Measurements from ENCODE around the gene THSD4. TPM values are rescaled to one million over a fixed set of nuclear protein-coding genes. Genes with fewer than 3 reads are reported as not detected.

Gene THSD4
- total RNA-seq, 1 experiment from 2014 or later, result 65.4 TPM

DNA sequence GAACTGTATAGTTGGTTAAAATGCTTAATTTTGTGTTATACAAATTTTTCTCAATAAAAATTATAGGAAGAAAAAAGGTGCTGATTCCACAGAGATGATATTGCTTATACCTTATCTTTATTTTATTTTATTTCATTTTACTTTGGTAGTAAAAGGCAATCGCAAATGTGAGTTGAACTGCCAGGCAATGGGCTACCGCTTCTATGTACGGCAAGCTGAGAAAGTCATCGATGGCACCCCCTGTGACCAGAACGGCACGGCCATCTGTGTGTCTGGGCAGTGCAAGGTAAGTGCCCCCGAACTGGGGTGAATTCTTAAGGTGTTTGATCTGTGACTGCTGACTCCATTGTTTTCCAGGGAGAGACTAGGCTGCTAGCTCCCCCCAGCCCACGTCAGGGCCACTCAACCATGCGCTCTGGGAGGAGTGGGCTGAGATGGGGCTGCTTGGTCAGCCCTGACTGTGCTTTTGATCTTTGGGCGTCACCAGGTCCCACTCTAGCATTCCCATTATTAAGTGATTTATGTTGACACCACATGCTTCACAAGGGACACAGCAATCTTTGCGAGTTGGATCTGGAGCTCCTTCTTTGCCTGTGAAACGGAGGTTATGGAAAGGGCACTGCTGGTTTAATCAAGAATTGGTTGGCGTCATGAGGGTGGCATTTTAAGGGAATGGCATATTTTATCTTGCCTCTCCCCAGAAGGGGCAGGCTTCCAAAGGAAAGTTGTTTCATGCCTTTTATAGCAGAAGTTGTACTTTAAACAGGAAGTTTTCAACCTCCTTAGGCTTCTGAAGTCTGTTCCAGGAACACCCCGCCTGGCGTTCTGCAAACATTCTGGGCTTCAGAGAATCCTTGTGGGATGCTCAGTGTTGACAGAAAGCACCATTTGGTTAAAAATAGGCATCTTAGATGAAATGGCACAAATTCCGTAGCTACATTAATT lies 296.5 kb downstream of the THSD4 start:
- H3K4me3 ChIP-seq (ENCODE audit: low read depth in 2 of 2, low read length in 2 of 2), result no peak overlapping the region
- peaks cover 3% of the 10 kb centered on the region; the same call in 1 of the 2 replicates for H3K4me1 ChIP-seq (ENCODE audit: control insufficient read depth, insufficient read depth, low read length)
- BruUV-seq (replicated peaks), result no TSS peak
- CTCF ChIA-PET, result no interaction called here
- POLR2A ChIA-PET, result no interaction called here
- H3K27me3 ChIP-seq (ENCODE audit: control insufficient read depth, insufficient read depth, low read length), result no peaks in the 10 kb centered on the region
- TF ChIP-seq TCF7L2 (IDR thresholded peaks at IDR 0.05; ENCODE audit: low read depth, low read length), result no peak
- no peak for TF ChIP-seq SIN3A (IDR thresholded peaks at IDR 0.05; ENCODE audit: borderline replicate concordance, insufficient read depth, low read depth, low read length)
- TF ChIP-seq, protein P1, sequence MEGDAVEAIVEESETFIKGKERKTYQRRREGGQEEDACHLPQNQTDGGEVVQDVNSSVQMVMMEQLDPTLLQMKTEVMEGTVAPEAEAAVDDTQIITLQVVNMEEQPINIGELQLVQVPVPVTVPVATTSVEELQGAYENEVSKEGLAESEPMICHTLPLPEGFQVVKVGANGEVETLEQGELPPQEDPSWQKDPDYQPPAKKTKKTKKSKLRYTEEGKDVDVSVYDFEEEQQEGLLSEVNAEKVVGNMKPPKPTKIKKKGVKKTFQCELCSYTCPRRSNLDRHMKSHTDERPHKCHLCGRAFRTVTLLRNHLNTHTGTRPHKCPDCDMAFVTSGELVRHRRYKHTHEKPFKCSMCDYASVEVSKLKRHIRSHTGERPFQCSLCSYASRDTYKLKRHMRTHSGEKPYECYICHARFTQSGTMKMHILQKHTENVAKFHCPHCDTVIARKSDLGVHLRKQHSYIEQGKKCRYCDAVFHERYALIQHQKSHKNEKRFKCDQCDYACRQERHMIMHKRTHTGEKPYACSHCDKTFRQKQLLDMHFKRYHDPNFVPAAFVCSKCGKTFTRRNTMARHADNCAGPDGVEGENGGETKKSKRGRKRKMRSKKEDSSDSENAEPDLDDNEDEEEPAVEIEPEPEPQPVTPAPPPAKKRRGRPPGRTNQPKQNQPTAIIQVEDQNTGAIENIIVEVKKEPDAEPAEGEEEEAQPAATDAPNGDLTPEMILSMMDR (IDR thresholded peaks at IDR 0.05), result no peak
- TF ChIP-seq POLR2AphosphoS5 (IDR thresholded peaks at IDR 0.05; ENCODE audit: low read depth, low read length), result no peak
- no peak for TF ChIP-seq REST (IDR thresholded peaks at IDR 0.05; ENCODE audit: insufficient read depth in 1 of 2, low read depth in 2 of 2, low read length in 1 of 2)
- intact Hi-C loops (cut with micrococcal nuclease; ENCODE audit: unreplicated experiment), result no loop called here
- no peak for DNase-seq (ENCODE audit: low read depth, low spot score)
- no peaks in the 10 kb centered on the region for H3K36me3 ChIP-seq (ENCODE audit: control insufficient read depth, insufficient read depth, low read length)
- in situ Hi-C loops (cut with HindIII; ENCODE audit: low pct_unique_long_range_greater_than_20kb, low sequenced_read_pairs), result no loop called here
- no peak overlapping the region for H3K27ac ChIP-seq (ENCODE audit: low read length)
- no peaks in the 10 kb centered on the region for H3K9me3 ChIP-seq (ENCODE audit: control insufficient read depth, insufficient read depth, low read depth, low read length)
- ATAC-seq, result no peak

DNA sequence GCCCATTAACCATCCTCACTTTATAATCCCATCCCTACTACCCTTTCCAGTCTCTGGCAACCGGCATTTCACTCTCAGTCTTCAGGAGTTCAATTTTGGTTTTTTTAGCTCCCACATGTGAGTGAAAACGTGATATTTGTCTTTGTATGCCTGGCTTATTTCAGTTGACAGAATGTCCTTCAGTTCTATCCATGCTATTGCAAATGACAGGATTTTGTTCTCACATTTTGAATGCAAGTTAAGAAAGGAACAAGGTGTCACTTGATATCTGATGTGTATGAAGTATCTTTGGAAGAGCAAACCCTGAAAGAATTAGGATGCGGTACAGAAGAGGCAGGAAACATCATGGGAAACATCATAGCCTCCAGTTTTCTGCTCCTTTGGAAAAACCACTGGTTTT lies 298.1 kb downstream of the THSD4 start:
- intact Hi-C loops (cut with micrococcal nuclease; ENCODE audit: unreplicated experiment), result no loop called here

More for the DNA sequence above, 298.1 kb downstream of the THSD4 start:
- in situ Hi-C loops (cut with HindIII; ENCODE audit: low pct_unique_long_range_greater_than_20kb, low sequenced_read_pairs), result no loop called here
- H3K36me3 ChIP-seq (ENCODE audit: control insufficient read depth, insufficient read depth, low read length), result no peaks in the 10 kb centered on the region
- ChIA-PET POLR2A (no interaction called here), CTCF (no interaction called here)
- H3K4me3 ChIP-seq (ENCODE audit: low read depth in 2 of 2, low read length in 2 of 2), result no peak overlapping the region
- H3K27me3 ChIP-seq (ENCODE audit: control insufficient read depth, insufficient read depth, low read length), result no peaks in the 10 kb centered on the region
- BruUV-seq (replicated peaks), result no TSS peak
- no peaks in the 10 kb centered on the region for H3K9me3 ChIP-seq (ENCODE audit: control insufficient read depth, insufficient read depth, low read depth, low read length)
- no peak overlapping the region for H3K27ac ChIP-seq (ENCODE audit: low read length)
- ATAC-seq (no peak), DNase-seq (ENCODE audit: low read depth, low spot score) (no peak)
- peaks cover 3% of the 10 kb centered on the region; the same call in 1 of the 2 replicates for H3K4me1 ChIP-seq (ENCODE audit: control insufficient read depth, insufficient read depth, low read length)
- TF ChIP-seq TCF7L2 (IDR thresholded peaks at IDR 0.05; ENCODE audit: low read depth, low read length), result no peak
- no peak for TF ChIP-seq REST (IDR thresholded peaks at IDR 0.05; ENCODE audit: insufficient read depth in 1 of 2, low read depth in 2 of 2, low read length in 1 of 2)
- TF ChIP-seq, protein P1 (IDR thresholded peaks at IDR 0.05), result no peak
- no peak for TF ChIP-seq POLR2AphosphoS5 (IDR thresholded peaks at IDR 0.05; ENCODE audit: low read depth, low read length)
- TF ChIP-seq SIN3A (IDR thresholded peaks at IDR 0.05; ENCODE audit: borderline replicate concordance, insufficient read depth, low read depth, low read length), result no peak
